NB4 (cell line): ENCODE measurements around the gene EPB41L1.
A peak's percentile ranks its signal among the peaks of the same experiment; 100 is the strongest.

ENCODE experiments used
- DNase-seq: peaks from one replicate; pipeline ENCODE4 v3.0.0; 2010; ENCODE audit warnings: low read depth
- H3K4me3 ChIP-seq: one replicate; pipeline ENCODE4 v1.5.1; 2011; ENCODE audit warnings: mild to moderate bottlenecking, low read depth, low read length, moderate library complexity
- CTCF ChIP-seq: IDR thresholded peaks from one replicate; pipeline ENCODE4 v1.5.1; 2012; ENCODE audit warnings: low read depth, low read length
- MAX ChIP-seq: IDR thresholded peaks from 2 replicates; pipeline ENCODE4 v1.6.1; 2011; ENCODE audit warnings: low read depth, low read length
- MYC ChIP-seq: IDR thresholded peaks from 2 replicates; pipeline ENCODE4 v1.6.1; 2011; ENCODE audit warnings: low read depth, low read length
- POLR2A ChIP-seq: IDR thresholded peaks from 2 replicates; pipeline ENCODE4 v1.6.1; 2011; ENCODE audit warnings: mild to moderate bottlenecking; ENCODE audit not compliant: insufficient read length; ENCODE audit errors: extremely low read depth

The EPB41L1 gene

DNA sequence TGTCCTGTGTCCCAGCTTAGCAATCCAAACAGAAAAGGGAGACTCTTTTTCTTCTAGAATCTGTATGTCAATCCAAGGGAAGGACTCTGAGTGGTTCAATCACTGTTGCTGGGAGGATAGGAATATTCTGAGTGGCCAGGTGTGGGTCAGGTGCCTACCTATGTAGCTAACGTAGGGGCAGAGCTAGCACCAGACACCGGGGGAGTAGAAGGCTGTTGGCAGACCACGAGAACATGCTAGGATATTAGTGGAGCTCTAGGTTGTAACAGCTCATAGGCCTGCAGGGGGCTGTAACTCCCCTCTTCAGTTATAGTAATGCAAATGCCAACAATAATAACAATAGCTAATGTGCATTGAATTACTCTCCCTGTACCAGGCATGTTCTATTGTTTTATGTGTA, 39.8 kb upstream of the EPB41L1 start:
- peak; percentile 29 for DNase-seq
- no peak for TF ChIP-seq MAX
- no peak for TF ChIP-seq POLR2A
- peak; percentile 5 for TF ChIP-seq CTCF
- H3K4me3 ChIP-seq = no peak overlapping the region

- DNase-seq = no peak
- no peak overlapping the region for H3K4me3 ChIP-seq
- no peak for TF ChIP-seq CTCF
Observed at GRCh38 chr20:36115925-36116324, 38.6 kb upstream of the EPB41L1 start.

DNA sequence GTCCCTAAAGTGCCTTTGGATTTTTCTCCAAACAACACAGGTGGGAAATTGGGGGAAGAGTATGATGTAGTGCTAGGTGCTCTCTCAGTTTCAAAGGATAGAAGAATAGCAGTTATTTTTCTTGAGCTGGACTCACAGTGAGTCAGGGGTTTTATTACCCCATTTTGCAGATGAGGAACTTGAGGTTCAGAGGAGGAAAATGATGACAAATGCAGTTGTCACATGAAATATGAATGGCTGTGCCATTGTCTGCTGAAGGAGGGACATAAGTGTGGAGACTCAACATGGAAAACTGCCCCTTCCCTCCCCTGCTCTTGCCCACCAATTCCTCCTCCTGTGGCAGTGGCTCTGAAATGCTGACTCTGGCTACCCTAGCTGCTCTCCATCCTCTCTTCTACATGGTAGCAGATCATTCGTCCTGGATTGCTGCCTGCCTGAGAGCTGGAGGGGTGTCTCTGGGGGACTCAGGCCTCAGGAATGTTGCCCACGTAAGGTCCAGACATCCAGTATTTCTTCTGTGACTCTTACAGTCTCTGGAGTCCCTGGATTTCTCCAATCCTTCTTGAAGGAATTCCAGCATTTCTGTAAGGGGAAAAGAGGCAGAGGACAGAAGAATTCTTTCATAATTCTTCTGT, 37.6 kb upstream of the EPB41L1 start:
- peak; percentile 36 for DNase-seq
- no peak overlapping the region for H3K4me3 ChIP-seq
- TF ChIP-seq CTCF = no peak
- no peak for TF ChIP-seq MAX
- TF ChIP-seq POLR2A = no peak
- TF ChIP-seq MYC = no peak

DNA sequence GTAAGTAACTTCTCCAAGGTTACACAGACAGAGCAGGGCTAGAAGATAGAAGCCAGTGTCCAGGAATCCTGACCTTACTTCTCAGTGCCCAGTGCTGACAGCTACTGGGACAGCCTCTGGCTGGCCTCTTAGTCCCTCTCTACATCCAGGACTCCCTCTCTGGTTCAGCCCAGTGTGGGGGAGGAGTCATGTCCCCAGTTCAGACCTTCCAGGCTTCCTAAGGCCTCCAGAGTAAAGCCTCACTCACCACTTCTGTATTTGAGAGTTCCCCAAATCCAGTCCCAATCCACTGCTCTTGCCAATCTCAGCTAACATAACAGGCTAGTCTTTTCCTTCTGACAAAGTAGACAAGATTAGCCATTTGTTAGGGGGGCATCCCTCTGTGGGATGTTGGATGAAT, 36.9 kb upstream of the EPB41L1 start:
- DNase-seq = peak; percentile 32
- H3K4me3 ChIP-seq = no peak overlapping the region
- TF ChIP-seq POLR2A = no peak
- no peak for TF ChIP-seq MAX
- TF ChIP-seq CTCF = no peak

- TF ChIP-seq CTCF (no peak), MYC (no peak), POLR2A (no peak), MAX (no peak)
- no peak for DNase-seq
- no peak overlapping the region for H3K4me3 ChIP-seq
Observed at GRCh38 chr20:36118371-36118770, 36.2 kb upstream of the EPB41L1 start.

DNA sequence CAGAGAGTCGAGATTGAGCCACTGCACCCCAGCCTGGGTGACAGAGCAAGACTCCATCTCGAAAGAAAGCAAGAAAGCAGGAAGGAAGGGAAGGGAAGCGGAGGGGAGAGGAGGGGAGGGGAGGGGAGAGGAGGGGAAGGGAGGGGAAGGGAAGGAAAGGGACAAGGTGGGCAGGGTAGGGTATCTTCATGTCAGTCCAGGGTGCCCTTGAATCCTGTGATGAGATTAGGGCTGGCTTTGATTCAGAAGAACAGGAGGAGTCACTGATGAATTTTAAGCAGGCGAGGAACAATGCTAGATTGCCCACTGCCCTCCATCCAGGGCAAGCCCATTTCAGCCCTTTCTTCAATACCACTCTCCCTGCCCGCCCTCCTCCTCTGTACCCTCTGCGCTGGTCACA, 35.0 kb upstream of the EPB41L1 start:
- TF ChIP-seq POLR2A (no peak), CTCF (no peak), MAX (no peak), MYC (no peak)
- no peak for DNase-seq
- no peak overlapping the region for H3K4me3 ChIP-seq
